NCI-H2029 treated with DMSO at 0.1 percent for 48 hours (cell line): ENCODE data around the gene SGIP1.

Source experiments
- DNase-seq: peaks from one replicate; lab custom pipeline; 2025; lab: John Stamatoyannopoulos, UW

SGIP1 gene

GRCh38 chr1:66533804-66534740 lies at the start of gene SGIP1:
SGIP1 (plus strand) TSS chr1:66534153; CDS start chr1:66534359, 206 bp downstream.
- peak; percentile 75 for DNase-seq

- DNase-seq, result no peak
These were observed 44.8 kb upstream of the SGIP1 start for GRCh38 chr1:66489151-66489550.

GRCh38 chr1:66489972-66490601 lies 43.9 kb upstream of the SGIP1 start:
- DNase-seq, result no peak

GRCh38 chr1:66490816-66491215 lies 43.1 kb upstream of the SGIP1 start:
- no peak for DNase-seq

GRCh38 chr1:66492424-66492823 lies 41.5 kb upstream of the SGIP1 start:
- DNase-seq, result no peak

- DNase-seq, result no peak
These were observed 40.2 kb upstream of the SGIP1 start for GRCh38 chr1:66493731-66494130.

- DNase-seq, result no peak
These were observed 39.5 kb upstream of the SGIP1 start for GRCh38 chr1:66494482-66494881.

- no peak for DNase-seq
These were observed 38.5 kb upstream of the SGIP1 start for GRCh38 chr1:66495495-66495894.

- no peak for DNase-seq
These were observed 36.0 kb upstream of the SGIP1 start for GRCh38 chr1:66497910-66498309.

- no peak for DNase-seq
These were observed 33.7 kb upstream of the SGIP1 start for GRCh38 chr1:66500301-66500700.

GRCh38 chr1:66502086-66502485 lies 31.9 kb upstream of the SGIP1 start:
- DNase-seq, result no peak

- DNase-seq, result peak; percentile 87
These were observed 30.0 kb upstream of the SGIP1 start for GRCh38 chr1:66503841-66504470.

- DNase-seq, result no peak
These were observed 28.1 kb upstream of the SGIP1 start for GRCh38 chr1:66505671-66506392.

GRCh38 chr1:66506393-66506687 lies 27.6 kb upstream of the SGIP1 start:
- DNase-seq, result no peak

- no peak for DNase-seq
These were observed 27.0 kb upstream of the SGIP1 start for GRCh38 chr1:66506991-66507390.

GRCh38 chr1:66510407-66510806 lies 23.5 kb upstream of the SGIP1 start:
- no peak for DNase-seq

GRCh38 chr1:66511118-66511517 lies 22.8 kb upstream of the SGIP1 start:
- no peak for DNase-seq

- no peak for DNase-seq
These were observed 16.0 kb upstream of the SGIP1 start for GRCh38 chr1:66517959-66518358.

GRCh38 chr1:66518654-66519053 lies 15.3 kb upstream of the SGIP1 start:
- no peak for DNase-seq

GRCh38 chr1:66519992-66520391 lies 14.0 kb upstream of the SGIP1 start:
- DNase-seq, result peak; percentile 64

- DNase-seq, result no peak
These were observed 13.3 kb upstream of the SGIP1 start for GRCh38 chr1:66520655-66521054.

GRCh38 chr1:66521721-66522365 lies 12.1 kb upstream of the SGIP1 start:
- no peak for DNase-seq
